GM23338 (cell line): ENCODE measurements around the gene ARPC1A. TPM values are rescaled to one million over a fixed set of nuclear protein-coding genes. Genes with fewer than 3 reads are reported as not detected.

ENCODE experiments used
- ATAC-seq: fragments of 200-7000 bp; cut with Tn5 transposase; 3 replicates; pipeline ENCODE4 v1.9.1; 2020
- DNase-seq: peaks from one replicate; pipeline ENCODE4 v3.0.0-alpha.2; 2015; ENCODE audit warnings: low spot score
- H2AFZ ChIP-seq: fragments of 200-600 bp; sonication (generic); 2 replicates; pipeline ENCODE4 v1.8.0; 2016; ENCODE audit warnings: antibody characterized with exemption, mild to moderate bottlenecking, moderate library complexity
- H3F3A ChIP-seq: fragments of 200-600 bp; sonication (generic); replicated peaks from 2 replicates; pipeline ENCODE4 v1.8.0; 2017; ENCODE audit warnings: antibody characterized with exemption, mixed run types, low read depth
- H3K27ac ChIP-seq: fragments of 200-600 bp; sonication (generic); 2 replicates; pipeline ENCODE4 v1.6.1; 2016; ENCODE audit warnings: low read depth
- H3K27me3 ChIP-seq: fragments of 200-600 bp; sonication (generic); 2 replicates; pipeline ENCODE4 v1.8.0; 2016; ENCODE audit warnings: mild to moderate bottlenecking, mixed run types, moderate library complexity; ENCODE audit not compliant: insufficient read depth
- H3K36me3 ChIP-seq: fragments of 200-600 bp; sonication (generic); 2 replicates; pipeline ENCODE4 v1.8.0; 2016; ENCODE audit warnings: mild to moderate bottlenecking; ENCODE audit not compliant: insufficient read depth
- H3K4me1 ChIP-seq: fragments of 200-600 bp; sonication (generic); 2 replicates; pipeline ENCODE4 v1.8.0; 2016; ENCODE audit warnings: mild to moderate bottlenecking, moderate library complexity; ENCODE audit not compliant: insufficient read depth
- H3K4me2 ChIP-seq: fragments of 200-600 bp; sonication (generic); 2 replicates; pipeline ENCODE4 v1.7.1; 2017; ENCODE audit warnings: mixed run types
- H3K4me3 ChIP-seq: fragments of 200-600 bp; sonication (generic); 2 replicates; pipeline ENCODE4 v1.6.1; 2016; ENCODE audit warnings: mixed run types
- H3K79me2 ChIP-seq: fragments of 200-600 bp; sonication (generic); replicated peaks from 2 replicates; pipeline ENCODE4 v1.8.0; 2017; ENCODE audit warnings: mild to moderate bottlenecking; ENCODE audit not compliant: insufficient read depth
- H3K9me2 ChIP-seq: fragments of 200-600 bp; sonication (generic); 2 replicates; pipeline ENCODE4 v1.8.0; 2017; ENCODE audit not compliant: insufficient read depth
- H4K20me1 ChIP-seq: fragments of 200-600 bp; sonication (generic); replicated peaks from 2 replicates; pipeline ENCODE4 v1.8.0; 2017; ENCODE audit warnings: mild to moderate bottlenecking; ENCODE audit not compliant: insufficient read depth
- H3K27ac Mint-ChIP-seq: 2 replicates; pipeline ENCODE4 v1.8.0; 2020; ENCODE audit warnings: inconsistent platforms, mild to moderate bottlenecking, moderate library complexity, mixed read lengths
- H3K27me3 Mint-ChIP-seq: 3 replicates; pipeline ENCODE4 v1.8.0; 2022; ENCODE audit warnings: low read depth, mild to moderate bottlenecking, moderate library complexity, mixed read lengths, inconsistent platforms; ENCODE audit not compliant: insufficient read depth, poor library complexity
- H3K36me3 Mint-ChIP-seq: 3 replicates; pipeline ENCODE4 v1.8.0; 2021; ENCODE audit warnings: low read depth, mild to moderate bottlenecking, inconsistent platforms, moderate library complexity, mixed read lengths
- H3K4me1 Mint-ChIP-seq: 3 replicates; pipeline ENCODE4 v1.8.0; 2020; ENCODE audit warnings: mild to moderate bottlenecking, inconsistent platforms, mixed read lengths
- H3K4me3 Mint-ChIP-seq: 3 replicates; pipeline ENCODE4 v1.8.0; 2021; ENCODE audit warnings: moderate library complexity, mild to moderate bottlenecking, inconsistent platforms, mixed read lengths
- H3K9me3 Mint-ChIP-seq: 3 replicates; pipeline ENCODE4 v1.8.0; 2020; ENCODE audit warnings: moderate library complexity, mild to moderate bottlenecking, inconsistent platforms, mixed read lengths
- ETS1 ChIP-seq: IDR thresholded peaks from 2 replicates; pipeline ENCODE4 v1.6.1; 2016; ENCODE audit warnings: antibody characterized with exemption
- EZH2 ChIP-seq: fragments of 200-600 bp; sonication (generic); IDR thresholded peaks from one replicate; pipeline ENCODE4 v1.8.0; 2017; ENCODE audit warnings: antibody characterized with exemption, mild to moderate bottlenecking, low read depth; ENCODE audit not compliant: unreplicated experiment
- NANOG ChIP-seq: IDR thresholded peaks from 2 replicates; pipeline ENCODE4 v1.6.1; 2016; ENCODE audit warnings: antibody characterized with exemption, borderline replicate concordance
- POLR2AphosphoS5 ChIP-seq: IDR thresholded peaks from 2 replicates; pipeline ENCODE4 v1.6.1; 2016; ENCODE audit warnings: antibody characterized with exemption, low read depth
- ZNF462 ChIP-seq: fragments of 250-450 bp; sonication (Bioruptor Pico); IDR thresholded peaks from 2 replicates; pipeline ENCODE4 v1.5.0; 2020; ENCODE audit warnings: mild to moderate bottlenecking, moderate library complexity
- polyA plus RNA-seq: library from polyadenylated mRNA; unstranded; fragments of >200 nt; fragmentation: Nextera tagmentation; extraction: Ambion mirVana; gene quantifications from 2 replicates; pipeline ENCODE4 v1.2.1, GENCODE V29; 2016
- total RNA-seq: library from RNA; depleted of rRNA; stranded (reverse); fragments of >200 nt; shearing (Covaris generic); gene quantifications from 2 replicates; pipeline ENCODE4 v1.2.3, GENCODE V29; 2014
- TF ChIP-seq, protein P1 (sequence below), 2 experiments: fragments of 200-600 bp in 1 of 2; sonication (generic) in 1 of 2; conservative IDR thresholded peaks; 2 replicates each; pipeline versions ENCODE4 v1.5.1 to v1.6.1; 2016 to 2017; ENCODE audit warnings: antibody characterized with exemption in 2 of 2, low read depth in 2 of 2, mild to moderate bottlenecking in 2 of 2, moderate library complexity in 1 of 2

ARPC1A gene
- total and polyA plus RNA-seq, 2 experiments from 2014 or later, result 108 to 210 TPM

DNA sequence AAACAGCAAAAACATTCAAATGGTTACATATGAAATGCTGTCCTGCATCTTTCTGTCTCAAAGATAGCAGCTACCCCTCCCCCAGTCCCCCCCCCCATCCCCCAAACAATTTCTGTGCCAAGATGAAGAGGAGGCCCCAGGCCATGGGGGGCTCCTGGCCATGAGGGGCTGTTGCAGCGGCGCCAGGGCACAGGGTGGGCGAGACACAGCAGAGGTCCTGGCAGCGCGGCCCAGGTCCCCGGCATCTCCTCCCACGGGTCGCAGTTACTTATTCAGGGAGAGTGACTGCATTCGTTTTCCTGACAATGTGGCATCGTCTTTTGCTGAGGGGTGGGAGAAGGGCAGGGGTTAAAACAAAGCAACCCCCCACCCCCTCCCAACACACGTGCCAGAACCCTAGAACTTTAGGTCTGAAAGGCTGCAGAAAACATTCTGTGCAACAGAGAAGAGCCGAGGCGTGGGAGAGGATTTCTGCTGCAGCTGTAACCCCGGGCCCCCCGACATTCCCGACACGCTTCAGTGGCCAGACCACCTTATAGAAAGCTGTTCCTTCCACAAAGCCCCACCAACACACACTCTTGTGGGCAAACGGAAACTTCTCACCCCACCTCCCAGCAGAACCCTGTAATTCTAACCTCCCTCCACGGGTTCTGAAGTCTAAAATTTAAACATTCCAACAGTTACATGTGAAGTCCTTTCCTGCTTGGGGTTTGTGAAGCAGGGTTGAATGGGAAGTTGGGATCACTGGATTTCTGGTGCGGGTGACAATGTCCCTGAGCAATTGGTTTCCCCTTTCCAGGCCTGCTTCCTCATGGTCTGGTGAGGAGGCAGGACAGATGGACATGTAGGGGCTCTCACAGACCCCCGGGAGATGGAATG lies 71.0 kb downstream of the ARPC1A start:
- H3K9me3 Mint-ChIP-seq, result no peaks in the 10 kb centered on the region
- no peak overlapping the region for H3K27ac Mint-ChIP-seq
- Histone ChIP-seq H3K79me2 (no peaks in the 10 kb centered on the region), H3K27ac (peak overlapping the region; percentile 63), H3K4me3 (no peak overlapping the region), H3K36me3 (peaks cover 29% of the 10 kb centered on the region), H3K9me2 (no peaks in the 10 kb centered on the region), H3K27me3 (no peaks in the 10 kb centered on the region), H2AFZ (no peak overlapping the region), H4K20me1 (peaks cover 30% of the 10 kb centered on the region), H3K4me1 (peaks cover 5% of the 10 kb centered on the region; the same call in 1 of the 2 replicates), H3K4me2 (no peak overlapping the region), H3F3A (peaks cover 43% of the 10 kb centered on the region)
- TF ChIP-seq POLR2AphosphoS5 (peak; percentile 12; the same call in 1 of the 2 replicates), ETS1 (no peak)
- DNase-seq (no peak), ATAC-seq (no peak)
- peaks cover 44% of the 10 kb centered on the region for H3K27me3 Mint-ChIP-seq
- H3K36me3 Mint-ChIP-seq, result peaks cover 71% of the 10 kb centered on the region
- H3K4me1 Mint-ChIP-seq, result peaks cover 16% of the 10 kb centered on the region
- H3K4me3 Mint-ChIP-seq, result no peak overlapping the region

- Mint-ChIP-seq H3K36me3 (peaks cover 78% of the 10 kb centered on the region), H3K27me3 (peaks cover 44% of the 10 kb centered on the region), H3K9me3 (no peaks in the 10 kb centered on the region), H3K4me1 (peaks cover 14% of the 10 kb centered on the region), H3K27ac (no peak overlapping the region), H3K4me3 (no peak overlapping the region; the same call in 2 of the 3 replicates)
- peaks cover 5% of the 10 kb centered on the region; the same call in 1 of the 2 replicates for H3K4me1 ChIP-seq
- H3K36me3 ChIP-seq, result peaks cover 31% of the 10 kb centered on the region
- no peak overlapping the region for H2AFZ ChIP-seq
- H3K27ac ChIP-seq, result peak overlapping the region; percentile 63; the same call in 1 of the 2 replicates
- H3K4me2 ChIP-seq, result no peak overlapping the region
- H4K20me1 ChIP-seq, result peaks cover 30% of the 10 kb centered on the region
- peaks cover 36% of the 10 kb centered on the region for H3F3A ChIP-seq
- no peaks in the 10 kb centered on the region for H3K9me2 ChIP-seq
- no peaks in the 10 kb centered on the region for H3K27me3 ChIP-seq
- no peak overlapping the region for H3K4me3 ChIP-seq
- no peak for DNase-seq
- no peak for ATAC-seq
- H3K79me2 ChIP-seq, result no peaks in the 10 kb centered on the region
- no peak for TF ChIP-seq ZNF462 (CRISPR knock-in tag)
- no peak for TF ChIP-seq NANOG
- TF ChIP-seq EZH2, result no peak
- TF ChIP-seq, protein P1, sequence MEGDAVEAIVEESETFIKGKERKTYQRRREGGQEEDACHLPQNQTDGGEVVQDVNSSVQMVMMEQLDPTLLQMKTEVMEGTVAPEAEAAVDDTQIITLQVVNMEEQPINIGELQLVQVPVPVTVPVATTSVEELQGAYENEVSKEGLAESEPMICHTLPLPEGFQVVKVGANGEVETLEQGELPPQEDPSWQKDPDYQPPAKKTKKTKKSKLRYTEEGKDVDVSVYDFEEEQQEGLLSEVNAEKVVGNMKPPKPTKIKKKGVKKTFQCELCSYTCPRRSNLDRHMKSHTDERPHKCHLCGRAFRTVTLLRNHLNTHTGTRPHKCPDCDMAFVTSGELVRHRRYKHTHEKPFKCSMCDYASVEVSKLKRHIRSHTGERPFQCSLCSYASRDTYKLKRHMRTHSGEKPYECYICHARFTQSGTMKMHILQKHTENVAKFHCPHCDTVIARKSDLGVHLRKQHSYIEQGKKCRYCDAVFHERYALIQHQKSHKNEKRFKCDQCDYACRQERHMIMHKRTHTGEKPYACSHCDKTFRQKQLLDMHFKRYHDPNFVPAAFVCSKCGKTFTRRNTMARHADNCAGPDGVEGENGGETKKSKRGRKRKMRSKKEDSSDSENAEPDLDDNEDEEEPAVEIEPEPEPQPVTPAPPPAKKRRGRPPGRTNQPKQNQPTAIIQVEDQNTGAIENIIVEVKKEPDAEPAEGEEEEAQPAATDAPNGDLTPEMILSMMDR (conservative IDR thresholded peaks at IDR 0.05; ENCODE audit: low read depth in 2 of 2), result no peak
Observed at GRCh38 chr7:99397297-99397983, 71.7 kb downstream of the ARPC1A start.
